Ectodermal cell (in vitro differentiated cells): ENCODE data around the gene ZNF804A.

ENCODE experiments used
- H3K27ac ChIP-seq: 2 replicates; pipeline ENCODE4 v1.7.0; 2013; ENCODE audit warnings: mild to moderate bottlenecking, low read depth, low read length; ENCODE audit not compliant: insufficient read depth, poor library complexity, severe bottlenecking
- H3K27me3 ChIP-seq: 2 replicates; pipeline ENCODE4 v1.7.0; 2013; ENCODE audit warnings: mild to moderate bottlenecking, low read length; ENCODE audit not compliant: insufficient read depth, control insufficient read depth, poor library complexity, severe bottlenecking
- H3K36me3 ChIP-seq: one replicate; pipeline ENCODE4 v1.7.0; 2013; ENCODE audit warnings: low read length; ENCODE audit not compliant: control insufficient read depth, insufficient read depth
- H3K4me1 ChIP-seq: one replicate; pipeline ENCODE4 v1.7.0; 2013; ENCODE audit warnings: low read length; ENCODE audit not compliant: control insufficient read depth, insufficient read depth
- H3K4me3 ChIP-seq: 2 replicates; pipeline ENCODE4 v1.7.0; 2013; ENCODE audit warnings: low read depth, low read length, control low read depth; ENCODE audit not compliant: insufficient read depth
- H3K9me3 ChIP-seq: 2 replicates; pipeline ENCODE4 v1.7.0; 2013; ENCODE audit warnings: mild to moderate bottlenecking, low read length, moderate library complexity; ENCODE audit not compliant: control insufficient read depth
- WGBS, 2 experiments: methylation state at CpG; one replicate each; pipeline ENCODE4 v1.1.7; 2013; ENCODE audit warnings: missing lambda C conversion rate in 2 of 2; 5-methylcytosine and 5-hydroxymethylcytosine counted together

ZNF804A gene

GRCh38 chr2:184780944-184781343 lies 182.6 kb downstream of the ZNF804A start:
- Histone ChIP-seq H3K4me1 (no peaks in the 10 kb centered on the region), H3K9me3 (no peaks in the 10 kb centered on the region), H3K4me3 (no peak overlapping the region), H3K27ac (no peak overlapping the region), H3K27me3 (no peaks in the 10 kb centered on the region), H3K36me3 (no peaks in the 10 kb centered on the region)
- 88 to 95% methylated on average over 2 of the region's 2 CpGs for WGBS, 2 experiments

GRCh38 chr2:184783576-184783975 lies 185.2 kb downstream of the ZNF804A start:
- H3K27ac ChIP-seq, result no peak overlapping the region
- WGBS, 2 experiments, result 84 to 93% methylated on average over 2 of the region's 3 CpGs
- H3K9me3 ChIP-seq, result peaks cover 2% of the 10 kb centered on the region
- no peaks in the 10 kb centered on the region for H3K4me1 ChIP-seq
- H3K4me3 ChIP-seq, result no peak overlapping the region
- H3K27me3 ChIP-seq, result no peaks in the 10 kb centered on the region
- H3K36me3 ChIP-seq, result no peaks in the 10 kb centered on the region

GRCh38 chr2:184793176-184793575 lies 194.8 kb downstream of the ZNF804A start:
- no peaks in the 10 kb centered on the region for H3K4me1 ChIP-seq
- H3K9me3 ChIP-seq, result no peaks in the 10 kb centered on the region
- H3K4me3 ChIP-seq, result no peak overlapping the region
- WGBS, 2 experiments, result 86 to 91% methylated on average over 1 of the region's 1 CpG
- H3K27me3 ChIP-seq, result no peaks in the 10 kb centered on the region
- no peak overlapping the region for H3K27ac ChIP-seq
- no peaks in the 10 kb centered on the region for H3K36me3 ChIP-seq

GRCh38 chr2:184799379-184799778 lies 201.1 kb downstream of the ZNF804A start:
- WGBS, 2 experiments, result 92 to 96% methylated on average over 3 of the region's 4 CpGs
- H3K27ac ChIP-seq, result no peak overlapping the region
- no peaks in the 10 kb centered on the region for H3K9me3 ChIP-seq
- H3K27me3 ChIP-seq, result no peaks in the 10 kb centered on the region
- no peak overlapping the region for H3K4me3 ChIP-seq
- no peaks in the 10 kb centered on the region for H3K36me3 ChIP-seq
- H3K4me1 ChIP-seq, result no peaks in the 10 kb centered on the region

GRCh38 chr2:184814421-184814820 lies 216.1 kb downstream of the ZNF804A start:
- no peak overlapping the region for H3K27ac ChIP-seq

GRCh38 chr2:184815824-184816223 lies 217.5 kb downstream of the ZNF804A start:
- Histone ChIP-seq H3K9me3 (no peaks in the 10 kb centered on the region), H3K36me3 (no peaks in the 10 kb centered on the region), H3K27me3 (no peaks in the 10 kb centered on the region), H3K27ac (no peak overlapping the region), H3K4me1 (peaks cover 4% of the 10 kb centered on the region), H3K4me3 (no peak overlapping the region)
- WGBS, 2 experiments, result 89 to 91% methylated on average over 1 of the region's 1 CpG

More at GRCh38 chr2:184814421-184814820, 216.1 kb downstream of the ZNF804A start:
- Histone ChIP-seq H3K27me3 (no peaks in the 10 kb centered on the region), H3K36me3 (no peaks in the 10 kb centered on the region), H3K4me3 (no peak overlapping the region), H3K9me3 (no peaks in the 10 kb centered on the region), H3K4me1 (peaks cover 4% of the 10 kb centered on the region)
- 69 to 70% methylated on average over 2 to 3 of the region's 3 CpGs for WGBS, 2 experiments

GRCh38 chr2:184824597-184824996 lies 226.3 kb downstream of the ZNF804A start:
- H3K4me1 ChIP-seq, result no peaks in the 10 kb centered on the region
- WGBS, 2 experiments, result 32 to 39% methylated on average over 2 of the region's 2 CpGs
- H3K27me3 ChIP-seq, result no peaks in the 10 kb centered on the region
- H3K4me3 ChIP-seq, result no peak overlapping the region
- H3K9me3 ChIP-seq, result peaks cover 2% of the 10 kb centered on the region
- H3K36me3 ChIP-seq, result no peaks in the 10 kb centered on the region
- no peak overlapping the region for H3K27ac ChIP-seq

GRCh38 chr2:184830531-184830930 lies 232.2 kb downstream of the ZNF804A start:
- H3K27me3 ChIP-seq, result no peaks in the 10 kb centered on the region
- WGBS, 2 experiments, result 95 to 98% methylated on average over 1 of the region's 1 CpG
- no peak overlapping the region for H3K27ac ChIP-seq
- H3K9me3 ChIP-seq, result no peaks in the 10 kb centered on the region
- no peaks in the 10 kb centered on the region for H3K36me3 ChIP-seq
- no peaks in the 10 kb centered on the region for H3K4me1 ChIP-seq
- H3K4me3 ChIP-seq, result no peak overlapping the region

- Histone ChIP-seq H3K27me3 (no peaks in the 10 kb centered on the region), H3K4me3 (no peak overlapping the region), H3K36me3 (no peaks in the 10 kb centered on the region), H3K9me3 (no peaks in the 10 kb centered on the region), H3K4me1 (no peaks in the 10 kb centered on the region), H3K27ac (no peak overlapping the region)
Observed at GRCh38 chr2:184834699-184835397, 236.5 kb downstream of the ZNF804A start.

- no peaks in the 10 kb centered on the region for H3K27me3 ChIP-seq
- no peaks in the 10 kb centered on the region for H3K4me1 ChIP-seq
- H3K36me3 ChIP-seq, result no peaks in the 10 kb centered on the region
- H3K27ac ChIP-seq, result no peak overlapping the region
- no peak overlapping the region for H3K4me3 ChIP-seq
- H3K9me3 ChIP-seq, result no peaks in the 10 kb centered on the region
Observed at GRCh38 chr2:184835398-184835715, 237.0 kb downstream of the ZNF804A start.

GRCh38 chr2:184847331-184847730 lies 249.0 kb downstream of the ZNF804A start:
- no peak overlapping the region for H3K4me3 ChIP-seq
- WGBS, 2 experiments, result 92 to 93% methylated on average over 2 of the region's 2 CpGs
- no peaks in the 10 kb centered on the region for H3K36me3 ChIP-seq
- no peak overlapping the region for H3K27ac ChIP-seq
- H3K27me3 ChIP-seq, result no peaks in the 10 kb centered on the region
- no peaks in the 10 kb centered on the region for H3K4me1 ChIP-seq
- H3K9me3 ChIP-seq, result no peaks in the 10 kb centered on the region
